Hematopoietic multipotent progenitor cell treated with erythropoietin and hydrocortisone succinate and interleukin-3 and kit ligand, for 15 days (in vitro differentiated cells): ENCODE results near the gene COL4A5.
"Not testable (repeated sequence)": the region's sequence is repeated elsewhere in the genome, so short reads cannot be mapped to it uniquely, and the experiment has no call there.

Experiments used
- DNase-seq: peaks from one replicate; pipeline ENCODE4 v3.0.0-alpha.2; 2015; ENCODE audit warnings: low spot score

Gene COL4A5

GRCh38 chrX:108439426-108439942 lies at the start of gene COL4A5:
COL4A5 (plus strand) TSS chrX:108439838; CDS start chrX:108440126, 288 bp downstream.
- DNase-seq, result no peak

- not testable (repeated sequence) for DNase-seq
These were observed 48.5 kb upstream of the COL4A5 start for GRCh38 chrX:108390976-108391717.

- DNase-seq, result no peak
These were observed 43.3 kb upstream of the COL4A5 start for GRCh38 chrX:108396188-108396891.

GRCh38 chrX:108396986-108397385 lies 42.7 kb upstream of the COL4A5 start:
- DNase-seq, result no peak

- DNase-seq, result no peak
These were observed 41.8 kb upstream of the COL4A5 start for GRCh38 chrX:108397627-108398391.

- no peak for DNase-seq
These were observed 40.0 kb upstream of the COL4A5 start for GRCh38 chrX:108399418-108400165.

- no peak for DNase-seq
These were observed 26.9 kb upstream of the COL4A5 start for GRCh38 chrX:108412783-108413182.

GRCh38 chrX:108415146-108415545 lies 24.5 kb upstream of the COL4A5 start:
- no peak for DNase-seq

- no peak for DNase-seq
These were observed 23.7 kb upstream of the COL4A5 start for GRCh38 chrX:108415891-108416290.

GRCh38 chrX:108417257-108417656 lies 22.4 kb upstream of the COL4A5 start:
- DNase-seq, result no peak

- DNase-seq, result no peak
These were observed 20.2 kb upstream of the COL4A5 start for GRCh38 chrX:108419401-108419800.

- DNase-seq, result no peak
These were observed 19.2 kb upstream of the COL4A5 start for GRCh38 chrX:108420481-108420880.

GRCh38 chrX:108426262-108426661 lies 13.4 kb upstream of the COL4A5 start:
- DNase-seq, result no peak

GRCh38 chrX:108435261-108435660 lies 4.4 kb upstream of the COL4A5 start:
- no peak for DNase-seq

GRCh38 chrX:108437349-108438109 lies 2.1 kb upstream of the COL4A5 start:
- no peak for DNase-seq

- DNase-seq, result no peak
These were observed 1.5 kb upstream of the COL4A5 start, which contains the start of gene COL4A6 for GRCh38 chrX:108438110-108438623. COL4A6 (minus strand) TSS chrX:108438422; CDS start chrX:108438196, 226 bp downstream.

GRCh38 chrX:108439961-108440696 lies 491 bp downstream of the COL4A5 start:
- DNase-seq, result no peak

- DNase-seq, result no peak
These were observed 3.3 kb downstream of the COL4A5 start for GRCh38 chrX:108442901-108443464.

- no peak for DNase-seq
These were observed 7.7 kb downstream of the COL4A5 start for GRCh38 chrX:108447303-108447702.

- DNase-seq, result no peak
These were observed 14.2 kb downstream of the COL4A5 start for GRCh38 chrX:108453841-108454240.
